ENCODE measurements around the gene SDCBP2.
A peak's percentile ranks its signal among the peaks of the same experiment; 100 is the strongest.

SDCBP2 gene, protein sequence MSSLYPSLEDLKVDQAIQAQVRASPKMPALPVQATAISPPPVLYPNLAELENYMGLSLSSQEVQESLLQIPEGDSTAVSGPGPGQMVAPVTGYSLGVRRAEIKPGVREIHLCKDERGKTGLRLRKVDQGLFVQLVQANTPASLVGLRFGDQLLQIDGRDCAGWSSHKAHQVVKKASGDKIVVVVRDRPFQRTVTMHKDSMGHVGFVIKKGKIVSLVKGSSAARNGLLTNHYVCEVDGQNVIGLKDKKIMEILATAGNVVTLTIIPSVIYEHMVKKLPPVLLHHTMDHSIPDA

DNA sequence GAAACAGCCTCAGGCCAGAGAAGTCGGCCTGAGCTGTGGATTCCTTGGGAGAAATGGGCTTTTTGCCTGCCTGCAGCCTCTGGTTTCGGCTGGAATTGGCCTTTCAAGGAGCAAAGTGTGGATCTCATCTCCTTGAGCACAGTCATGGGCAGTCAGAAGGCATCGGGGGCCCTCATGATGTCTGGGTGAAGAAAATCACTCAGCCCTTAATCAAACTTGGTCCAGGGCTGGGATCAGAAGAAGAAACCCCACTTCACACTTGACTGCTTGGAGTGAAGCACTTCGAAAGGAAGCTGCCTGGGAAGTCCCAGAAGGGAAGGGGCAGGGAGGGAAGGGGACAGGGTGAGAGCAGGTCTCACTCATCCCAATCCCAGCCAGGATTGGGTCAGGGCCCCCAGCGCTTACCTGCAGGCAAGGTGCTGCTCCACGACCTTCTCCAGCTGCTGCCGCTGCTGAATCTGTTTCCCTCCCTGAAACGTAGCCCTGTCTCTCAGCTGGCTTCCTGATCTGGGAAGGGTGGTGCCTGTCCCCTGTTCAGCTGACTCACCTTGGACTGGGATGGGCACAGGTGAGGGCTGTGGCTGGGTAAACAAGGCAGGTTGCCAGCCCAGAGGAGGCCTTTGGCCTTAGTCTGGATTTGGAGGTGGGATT, at the start of gene SDCBP2:
Gene SDCBP2, minus strand, starts transcription at position 460 of the 651 bp plus-strand sequence. CDS start 8,723 bp downstream, outside the sequence.
- peaks cover 36% of the 10 kb centered on the region for H3K36me3 Mint-ChIP-seq (ENCODE audit: low read depth)
- peaks cover 34% of the 10 kb centered on the region for H3K4me1 Mint-ChIP-seq (ENCODE audit: low read depth)
- H3K9me3 Mint-ChIP-seq: no peaks in the 10 kb centered on the region
- H3K4me3 Mint-ChIP-seq: no peak within 1 kb of the TSS
- no peaks in the 10 kb centered on the region for H3K27me3 Mint-ChIP-seq
- intact Hi-C loops (cut with micrococcal nuclease): no loop called here
- no peak within 1 kb of the TSS for H3K27ac Mint-ChIP-seq

DNA sequence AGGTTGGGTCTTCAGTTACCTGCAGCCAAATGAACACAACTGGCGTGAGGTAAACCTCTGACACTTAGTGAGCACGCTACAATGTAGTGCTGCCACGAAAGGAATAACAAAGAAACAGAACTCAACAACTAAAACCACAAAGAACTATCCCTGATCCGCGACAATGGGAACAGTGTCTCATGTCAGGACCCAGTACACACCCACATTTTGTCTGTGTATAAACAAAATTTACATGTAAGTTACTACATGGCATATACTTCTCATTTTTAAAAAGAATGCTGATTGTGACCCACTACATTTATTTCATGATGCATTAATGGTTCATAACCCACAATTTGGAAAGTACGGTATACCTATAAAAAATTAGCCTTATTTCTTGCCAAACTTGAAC, 49.8 kb upstream of the SDCBP2 start:
- Mint-ChIP-seq H3K4me3 (no peak overlapping the region), H3K36me3 (ENCODE audit: low read depth) (peaks cover 60% of the 10 kb centered on the region), H3K9me3 (no peaks in the 10 kb centered on the region), H3K27ac (peak overlapping the region; percentile 73), H3K27me3 (no peaks in the 10 kb centered on the region), H3K4me1 (ENCODE audit: low read depth) (peaks cover 99% of the 10 kb centered on the region)
- intact Hi-C loops (cut with micrococcal nuclease): loop anchor here (5.0 kb wide), 2 partner anchors 59 to 114 kb away; partner anchors contain the start of gene SIRPB2

DNA sequence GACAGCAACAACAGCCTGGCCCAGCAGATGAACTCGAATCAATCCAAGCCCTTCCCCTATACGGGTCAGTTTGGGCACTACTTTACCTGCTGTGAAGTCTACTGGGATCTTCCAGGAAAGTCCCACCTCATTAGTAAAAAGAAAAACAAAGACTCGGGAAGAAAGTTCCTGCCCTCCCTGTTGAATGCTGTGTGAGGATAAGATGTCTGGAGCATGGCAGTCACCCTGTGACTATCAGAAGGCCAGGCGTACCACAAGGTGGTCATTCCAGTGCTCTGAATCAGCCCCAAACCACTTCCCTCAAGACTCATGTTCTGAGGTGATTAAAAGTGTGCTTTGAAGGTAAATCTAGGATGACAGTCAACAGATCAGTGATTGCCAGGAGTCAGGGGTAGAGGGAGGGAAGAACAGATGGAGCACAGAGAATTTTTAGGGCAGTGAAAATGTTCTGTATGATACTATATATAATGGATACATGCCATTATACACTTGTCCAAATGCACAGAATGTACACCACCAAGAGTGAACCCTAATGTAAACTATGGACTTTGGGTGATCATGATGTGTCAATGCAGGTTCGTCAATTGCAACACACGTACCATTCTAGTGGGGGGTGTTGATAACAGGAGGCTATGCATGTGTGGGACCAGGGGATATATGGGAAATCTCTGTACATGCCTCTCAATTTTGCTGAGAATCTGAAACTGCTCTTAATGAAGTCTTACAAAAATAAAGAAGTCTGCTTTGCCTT, 49.2 kb upstream of the SDCBP2 start:
- intact Hi-C loops (cut with micrococcal nuclease): loop anchor here (2.0 to 5.0 kb wide), 4 partner anchors 15 to 114 kb away; partner anchors contain the start of genes FKBP1A and SIRPB2
- peaks cover 99% of the 10 kb centered on the region for H3K4me1 Mint-ChIP-seq (ENCODE audit: low read depth)
- H3K27ac Mint-ChIP-seq: peak overlapping the region; percentile 73
- H3K27me3 Mint-ChIP-seq: no peaks in the 10 kb centered on the region
- H3K4me3 Mint-ChIP-seq: peak overlapping the region; percentile 55
- peaks cover 60% of the 10 kb centered on the region for H3K36me3 Mint-ChIP-seq (ENCODE audit: low read depth)
- H3K9me3 Mint-ChIP-seq: no peaks in the 10 kb centered on the region

DNA sequence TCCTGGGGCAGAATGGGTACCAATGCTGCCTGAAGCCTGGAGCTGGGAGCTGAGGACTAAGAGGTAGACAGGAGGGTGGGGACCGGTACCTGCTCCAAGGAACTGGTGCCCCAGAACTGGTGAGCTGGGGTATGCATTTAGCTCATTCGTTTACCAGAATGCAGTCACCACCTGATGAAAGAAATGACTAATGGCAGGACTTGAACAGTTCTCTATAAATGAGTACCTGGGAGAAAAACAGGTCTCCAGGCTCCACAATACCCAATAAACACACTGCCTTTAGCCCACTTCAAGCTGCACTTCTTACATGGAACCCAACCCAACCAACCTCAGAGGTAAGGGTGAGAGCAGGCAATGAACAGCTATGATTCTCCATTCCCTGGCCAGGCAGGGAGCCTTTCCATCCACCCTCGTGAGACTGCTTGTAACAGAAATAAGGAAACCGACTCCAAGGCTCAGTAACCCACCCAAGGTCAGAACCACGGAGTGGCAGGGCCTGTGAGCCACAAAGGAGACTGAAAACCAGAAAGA, 48.5 kb upstream of the SDCBP2 start:
- H3K4me1 Mint-ChIP-seq (ENCODE audit: low read depth): peaks cover 97% of the 10 kb centered on the region
- intact Hi-C loops (cut with micrococcal nuclease): loop anchor here (2.0 to 5.0 kb wide), 4 partner anchors 15 to 115 kb away; partner anchors contain the start of genes FKBP1A and SIRPB2
- peak overlapping the region; percentile 73 for H3K27ac Mint-ChIP-seq
- peaks cover 61% of the 10 kb centered on the region for H3K36me3 Mint-ChIP-seq (ENCODE audit: low read depth)
- no peaks in the 10 kb centered on the region for H3K9me3 Mint-ChIP-seq
- peak overlapping the region; percentile 55 for H3K4me3 Mint-ChIP-seq
- no peaks in the 10 kb centered on the region for H3K27me3 Mint-ChIP-seq

DNA sequence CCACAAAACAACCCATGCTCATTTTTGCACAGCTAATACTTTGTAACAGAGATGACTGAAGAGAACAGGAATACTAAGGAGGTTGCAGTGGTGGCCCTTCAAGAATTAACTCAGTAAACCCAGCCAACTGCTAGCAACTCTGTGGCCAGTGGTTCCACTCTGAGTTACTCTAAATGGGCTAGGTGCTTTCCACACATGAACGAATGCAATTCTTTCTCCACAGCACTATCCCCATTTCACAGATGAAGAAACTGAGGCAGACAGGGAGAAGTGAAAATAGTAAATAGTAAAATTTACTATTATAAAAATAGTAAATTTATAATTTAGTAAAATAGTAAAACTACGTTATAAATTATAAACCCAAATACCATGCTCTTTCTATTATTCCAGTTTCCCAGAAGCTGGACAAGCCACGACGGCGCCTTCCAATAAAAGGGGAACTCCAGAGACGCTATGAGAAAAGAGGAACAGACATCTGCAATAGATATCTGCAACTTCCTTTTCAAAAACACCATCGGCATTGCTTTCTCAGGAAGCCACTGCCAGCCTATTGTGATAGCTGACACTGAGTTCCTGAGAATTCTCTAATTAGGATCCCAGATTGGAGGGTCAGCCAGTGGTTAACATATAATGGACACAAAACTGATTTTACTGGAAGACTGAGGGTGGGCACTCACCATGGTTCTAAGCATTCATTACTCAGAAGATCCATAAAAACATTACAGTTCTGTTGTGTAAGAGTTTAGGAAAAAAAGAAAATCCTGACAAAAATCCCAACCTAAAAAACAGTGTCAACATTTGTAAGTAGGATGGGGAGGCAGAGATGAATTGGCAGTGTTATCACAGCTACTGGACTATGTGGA, 47.7 kb upstream of the SDCBP2 start:
- H3K36me3 Mint-ChIP-seq (ENCODE audit: low read depth): peaks cover 68% of the 10 kb centered on the region
- peaks cover 97% of the 10 kb centered on the region for H3K4me1 Mint-ChIP-seq (ENCODE audit: low read depth)
- peak overlapping the region; percentile 73 for H3K27ac Mint-ChIP-seq
- intact Hi-C loops (cut with micrococcal nuclease): loop anchor here (2.0 to 5.0 kb wide), 4 partner anchors 16 to 116 kb away; partner anchors contain the start of genes FKBP1A and SIRPB2
- H3K27me3 Mint-ChIP-seq: no peaks in the 10 kb centered on the region
- H3K9me3 Mint-ChIP-seq: no peaks in the 10 kb centered on the region
- H3K4me3 Mint-ChIP-seq: peak overlapping the region; percentile 55

DNA sequence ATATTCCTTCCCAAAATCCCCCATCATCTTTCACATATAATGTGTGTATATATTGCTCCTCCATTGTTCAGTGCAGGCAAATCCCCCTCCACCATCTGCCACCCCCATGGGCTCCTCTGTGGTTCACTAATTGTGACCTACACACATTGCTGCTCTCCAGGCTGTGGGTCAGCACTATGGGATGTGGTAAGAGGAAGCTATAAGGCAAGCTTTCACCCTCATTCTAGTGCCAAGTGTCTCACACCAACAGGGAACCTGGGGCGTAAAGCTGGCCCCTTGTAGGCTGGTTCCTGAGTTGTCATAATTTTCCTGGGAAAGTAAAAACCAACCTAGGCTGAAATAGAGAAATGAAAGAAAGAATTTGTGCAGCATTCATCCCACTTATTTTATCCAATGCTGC, 47.1 kb upstream of the SDCBP2 start:
- peak overlapping the region; percentile 56 for H3K4me3 Mint-ChIP-seq
- H3K4me1 Mint-ChIP-seq (ENCODE audit: low read depth): peaks cover 95% of the 10 kb centered on the region
- peak overlapping the region; percentile 73 for H3K27ac Mint-ChIP-seq
- no peaks in the 10 kb centered on the region for H3K27me3 Mint-ChIP-seq
- H3K9me3 Mint-ChIP-seq: no peaks in the 10 kb centered on the region
- intact Hi-C loops (cut with micrococcal nuclease): loop anchor here (2.0 to 5.0 kb wide), 4 partner anchors 17 to 116 kb away; partner anchors contain the start of genes FKBP1A and SIRPB2
- H3K36me3 Mint-ChIP-seq (ENCODE audit: low read depth): peaks cover 72% of the 10 kb centered on the region

DNA sequence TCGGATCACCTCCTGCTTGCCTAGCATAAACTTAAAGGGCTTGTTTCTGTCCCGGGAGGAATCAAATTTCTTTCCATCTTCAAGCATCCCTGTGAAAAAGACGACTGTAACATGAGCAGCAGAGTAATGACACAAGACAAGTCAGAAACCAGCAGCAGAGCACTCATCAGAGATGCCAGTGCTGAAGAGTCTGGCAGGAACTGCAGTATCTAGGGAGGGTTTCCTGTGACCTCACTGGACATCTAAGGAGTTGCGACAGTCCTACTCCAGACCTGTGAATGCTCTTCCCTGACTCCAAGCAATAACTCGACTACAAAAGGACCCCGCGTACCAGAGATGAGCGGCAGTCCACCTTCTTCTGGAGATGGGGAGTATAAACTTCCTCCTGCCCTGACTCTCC, 46.6 kb upstream of the SDCBP2 start:
- intact Hi-C loops (cut with micrococcal nuclease): loop anchor here (5.0 kb wide), 2 partner anchors 62 to 117 kb away; partner anchors contain the start of gene SIRPB2
- peak overlapping the region; percentile 73 for H3K27ac Mint-ChIP-seq
- no peaks in the 10 kb centered on the region for H3K27me3 Mint-ChIP-seq
- H3K4me3 Mint-ChIP-seq: peak overlapping the region; percentile 56
- H3K4me1 Mint-ChIP-seq (ENCODE audit: low read depth): peaks cover 95% of the 10 kb centered on the region
- no peaks in the 10 kb centered on the region for H3K9me3 Mint-ChIP-seq
- peaks cover 74% of the 10 kb centered on the region for H3K36me3 Mint-ChIP-seq (ENCODE audit: low read depth)

DNA sequence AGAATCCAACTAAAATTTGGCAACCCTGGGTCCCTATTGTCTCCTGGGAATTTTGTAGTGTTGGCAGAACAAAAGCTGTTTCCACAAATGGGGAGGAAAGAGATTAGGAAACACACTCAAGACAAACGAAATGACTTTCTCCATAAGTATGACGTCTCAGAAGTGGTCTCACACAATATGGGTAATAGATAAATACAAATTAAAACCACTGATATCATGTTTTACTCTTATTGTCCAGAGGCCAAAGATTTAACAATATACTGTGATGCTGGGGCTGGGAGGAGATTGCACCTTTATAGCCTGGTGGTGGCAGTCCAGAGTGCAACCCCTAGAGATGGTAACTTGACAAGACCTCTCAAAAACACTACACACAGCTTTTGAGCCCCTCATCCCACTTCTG, 45.3 kb upstream of the SDCBP2 start:
- H3K4me3 Mint-ChIP-seq: no peak overlapping the region
- H3K36me3 Mint-ChIP-seq (ENCODE audit: low read depth): peaks cover 80% of the 10 kb centered on the region
- intact Hi-C loops (cut with micrococcal nuclease): no loop called here
- H3K4me1 Mint-ChIP-seq (ENCODE audit: low read depth): peaks cover 94% of the 10 kb centered on the region
- peak overlapping the region; percentile 56 for H3K27ac Mint-ChIP-seq
- H3K9me3 Mint-ChIP-seq: no peaks in the 10 kb centered on the region
- H3K27me3 Mint-ChIP-seq: no peaks in the 10 kb centered on the region

DNA sequence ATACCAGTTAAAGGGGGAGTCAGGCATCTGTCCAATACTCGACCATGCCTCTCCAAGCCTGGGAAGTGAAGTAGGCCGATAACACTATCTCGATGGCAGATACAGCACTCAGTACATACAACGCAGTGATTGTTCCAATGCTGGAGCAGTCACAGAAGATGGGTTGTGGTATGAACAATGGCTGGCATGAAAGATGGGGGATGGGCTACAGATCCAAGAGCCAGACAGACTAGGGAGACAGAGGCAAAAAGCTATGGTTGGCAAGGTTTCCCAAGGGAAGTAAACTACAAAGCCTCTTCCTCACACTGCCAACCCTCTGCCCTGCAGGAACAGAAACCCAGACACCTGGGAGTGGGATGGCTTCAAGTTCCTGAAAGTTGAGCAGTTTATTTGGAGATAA, 44.7 kb upstream of the SDCBP2 start:
- Mint-ChIP-seq H3K27ac (peak overlapping the region; percentile 56), H3K4me1 (ENCODE audit: low read depth) (peaks cover 94% of the 10 kb centered on the region), H3K27me3 (no peaks in the 10 kb centered on the region), H3K36me3 (ENCODE audit: low read depth) (peaks cover 86% of the 10 kb centered on the region), H3K4me3 (peak overlapping the region; percentile 7), H3K9me3 (no peaks in the 10 kb centered on the region)
- intact Hi-C loops (cut with micrococcal nuclease): no loop called here

DNA sequence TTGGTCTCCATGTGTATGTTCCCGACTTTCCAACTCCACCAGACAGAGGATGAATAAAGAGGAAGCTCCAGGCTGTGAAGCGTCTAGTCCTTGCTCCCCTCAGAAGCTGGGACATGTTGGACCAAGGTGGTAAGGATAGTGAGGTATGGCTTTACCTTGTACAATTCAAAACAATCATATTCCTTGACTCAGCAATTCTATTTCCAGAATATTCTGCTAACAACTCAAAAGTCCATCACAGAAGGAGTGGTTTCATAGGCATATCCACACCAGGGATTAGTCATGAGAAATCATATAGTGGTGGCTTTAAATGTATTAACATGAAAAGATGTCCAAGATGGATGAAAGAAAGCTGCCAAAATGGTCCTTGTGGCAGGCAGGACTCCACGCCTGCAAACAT, 44.1 kb upstream of the SDCBP2 start:
- no peak overlapping the region for H3K27ac Mint-ChIP-seq
- peaks cover 90% of the 10 kb centered on the region for H3K4me1 Mint-ChIP-seq (ENCODE audit: low read depth)
- H3K27me3 Mint-ChIP-seq: no peaks in the 10 kb centered on the region
- peaks cover 87% of the 10 kb centered on the region for H3K36me3 Mint-ChIP-seq (ENCODE audit: low read depth)
- intact Hi-C loops (cut with micrococcal nuclease): no loop called here
- no peak overlapping the region for H3K4me3 Mint-ChIP-seq
- H3K9me3 Mint-ChIP-seq: no peaks in the 10 kb centered on the region

DNA sequence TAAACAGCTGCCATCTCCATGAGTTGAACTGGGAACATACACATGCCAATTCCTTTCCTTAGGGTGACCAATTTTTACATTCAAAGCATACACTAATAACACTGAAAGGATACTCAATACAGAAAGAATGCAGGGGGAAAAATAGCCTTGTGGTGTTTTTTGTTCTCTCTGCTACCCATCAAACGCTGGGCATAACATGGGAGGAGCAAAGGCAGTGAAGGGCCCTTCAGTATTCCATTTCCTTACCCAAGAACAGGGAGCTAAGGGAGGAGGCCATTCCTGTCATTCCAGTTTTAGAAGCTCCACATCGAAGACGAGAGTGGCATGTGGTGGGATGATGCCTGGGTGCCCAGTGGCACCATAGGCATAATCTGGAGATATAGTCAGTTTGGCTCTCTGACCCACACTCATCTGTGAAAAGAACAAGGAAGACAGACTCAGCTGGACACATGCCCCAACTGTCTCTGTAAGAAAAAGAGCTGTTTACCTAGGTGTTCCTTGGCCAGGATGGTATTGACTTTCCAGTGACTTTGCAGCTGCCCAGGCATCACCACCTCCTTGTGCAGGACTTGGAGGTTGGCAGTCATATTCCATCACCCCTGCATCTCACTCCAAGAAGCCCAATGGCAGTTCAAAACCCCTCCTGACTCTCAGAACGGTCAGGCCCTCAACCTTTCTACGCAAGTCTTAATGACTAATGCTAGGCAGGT, 43.0 kb upstream of the SDCBP2 start:
- no peak overlapping the region for H3K27ac Mint-ChIP-seq
- H3K27me3 Mint-ChIP-seq: no peaks in the 10 kb centered on the region
- H3K4me1 Mint-ChIP-seq (ENCODE audit: low read depth): peaks cover 89% of the 10 kb centered on the region
- intact Hi-C loops (cut with micrococcal nuclease): no loop called here
- no peaks in the 10 kb centered on the region for H3K9me3 Mint-ChIP-seq
- H3K4me3 Mint-ChIP-seq: no peak overlapping the region
- H3K36me3 Mint-ChIP-seq (ENCODE audit: low read depth): peaks cover 87% of the 10 kb centered on the region

DNA sequence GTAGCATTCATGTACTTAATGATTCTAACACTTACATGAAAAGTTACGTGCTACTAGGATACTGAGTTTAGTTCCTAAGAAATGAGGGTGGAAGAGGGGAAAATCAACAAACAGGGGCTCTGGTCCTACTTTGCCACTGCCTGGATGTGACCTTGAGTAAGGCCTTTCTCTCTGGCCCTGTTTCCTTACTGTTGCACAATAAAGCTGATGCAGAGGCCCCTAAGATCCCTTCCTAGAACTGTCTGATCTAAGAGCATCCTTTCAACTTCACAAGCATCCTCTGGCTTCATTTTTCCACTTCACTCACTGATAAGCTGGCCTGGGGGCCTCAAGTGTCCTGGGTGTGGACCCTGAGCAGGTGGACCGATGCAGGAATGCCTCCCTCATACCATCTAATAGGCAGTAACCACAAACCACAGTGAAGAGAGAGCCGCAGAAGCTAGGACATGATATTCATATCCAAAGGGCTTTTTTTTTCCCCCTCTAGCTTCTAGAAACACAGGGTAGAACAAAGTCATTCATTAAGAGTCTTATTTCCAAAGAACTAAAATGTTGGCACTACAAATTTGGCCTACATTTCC, 42.4 kb upstream of the SDCBP2 start:
- H3K4me1 Mint-ChIP-seq (ENCODE audit: low read depth): peaks cover 89% of the 10 kb centered on the region
- intact Hi-C loops (cut with micrococcal nuclease): no loop called here
- no peaks in the 10 kb centered on the region for H3K9me3 Mint-ChIP-seq
- H3K27ac Mint-ChIP-seq: no peak overlapping the region
- no peaks in the 10 kb centered on the region for H3K27me3 Mint-ChIP-seq
- peaks cover 93% of the 10 kb centered on the region for H3K36me3 Mint-ChIP-seq (ENCODE audit: low read depth)
- no peak overlapping the region for H3K4me3 Mint-ChIP-seq
